Lower lobe of right lung (tissue), 2 donors: ENCODE data around the gene FGF6. TPM values are rescaled to one million over a fixed set of nuclear protein-coding genes. Genes with fewer than 3 reads are reported as not detected.

Source experiments
- ATAC-seq, 2 donors: fragments of 200-7000 bp; cut with Tn5 transposase; one replicate each; pipeline ENCODE4 v1.9.1; 2020 to 2022; ENCODE audit warnings: mild to moderate bottlenecking in 2 of 2, moderate library complexity in 2 of 2
- DNase-seq: peaks from one replicate; pipeline ENCODE4 v3.0.0-alpha.2; 2020
- H3K27ac ChIP-seq: fragments of 200-600 bp; one replicate; pipeline ENCODE4 v1.8.0; 2022
- H3K27me3 ChIP-seq: fragments of 200-600 bp; one replicate; pipeline ENCODE4 v1.8.0; 2022; ENCODE audit warnings: low read depth
- H3K36me3 ChIP-seq: fragments of 200-600 bp; one replicate; pipeline ENCODE4 v1.8.0; 2022; ENCODE audit warnings: mild to moderate bottlenecking
- H3K4me1 ChIP-seq: fragments of 200-600 bp; one replicate; pipeline ENCODE4 v1.8.0; 2022
- H3K4me3 ChIP-seq: fragments of 200-600 bp; one replicate; pipeline ENCODE4 v1.8.0; 2022; ENCODE audit warnings: mild to moderate bottlenecking
- H3K9me3 ChIP-seq: fragments of 200-600 bp; one replicate; pipeline ENCODE4 v1.8.0; 2022
- intact Hi-C: fragments of 100-400 bp; cut with DNase I; formaldehyde crosslinking; loops from one replicate; pipeline ENCODE4 v1.11.0; 2022
- total RNA-seq: library from RNA; stranded (reverse); fragmentation: NEBNext Ultra II Directional; extraction: Animal tissue kit (Norgen Biotek cat#: 25700); gene quantifications from one replicate; pipeline ENCODE4 v1.2.1, GENCODE V29; 2021
- TF ChIP-seq, protein P1 (sequence below): fragments of 200-600 bp; IDR thresholded peaks from one replicate; pipeline ENCODE4 v1.8.0; 2022; ENCODE audit warnings: antibody characterized with exemption, mild to moderate bottlenecking
- donor health status: DM: no; HTN: yes; CAD: no; lungs with severe emphysema.

Gene FGF6
- total RNA-seq, 1 donor from 2014 or later, result not detected

- Histone ChIP-seq H3K27ac (no peak overlapping the region), H3K27me3 (no peaks in the 10 kb centered on the region), H3K36me3 (no peaks in the 10 kb centered on the region), H3K4me3 (no peak overlapping the region), H3K4me1 (no peaks in the 10 kb centered on the region), H3K9me3 (no peaks in the 10 kb centered on the region)
- ATAC-seq (no peak), DNase-seq (no peak)
- intact Hi-C loops, result no loop called here
- TF ChIP-seq, protein P1, sequence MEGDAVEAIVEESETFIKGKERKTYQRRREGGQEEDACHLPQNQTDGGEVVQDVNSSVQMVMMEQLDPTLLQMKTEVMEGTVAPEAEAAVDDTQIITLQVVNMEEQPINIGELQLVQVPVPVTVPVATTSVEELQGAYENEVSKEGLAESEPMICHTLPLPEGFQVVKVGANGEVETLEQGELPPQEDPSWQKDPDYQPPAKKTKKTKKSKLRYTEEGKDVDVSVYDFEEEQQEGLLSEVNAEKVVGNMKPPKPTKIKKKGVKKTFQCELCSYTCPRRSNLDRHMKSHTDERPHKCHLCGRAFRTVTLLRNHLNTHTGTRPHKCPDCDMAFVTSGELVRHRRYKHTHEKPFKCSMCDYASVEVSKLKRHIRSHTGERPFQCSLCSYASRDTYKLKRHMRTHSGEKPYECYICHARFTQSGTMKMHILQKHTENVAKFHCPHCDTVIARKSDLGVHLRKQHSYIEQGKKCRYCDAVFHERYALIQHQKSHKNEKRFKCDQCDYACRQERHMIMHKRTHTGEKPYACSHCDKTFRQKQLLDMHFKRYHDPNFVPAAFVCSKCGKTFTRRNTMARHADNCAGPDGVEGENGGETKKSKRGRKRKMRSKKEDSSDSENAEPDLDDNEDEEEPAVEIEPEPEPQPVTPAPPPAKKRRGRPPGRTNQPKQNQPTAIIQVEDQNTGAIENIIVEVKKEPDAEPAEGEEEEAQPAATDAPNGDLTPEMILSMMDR, result no peak
These were observed 22.0 kb downstream of the FGF6 start for GRCh38 chr12:4423528-4424195.

DNA sequence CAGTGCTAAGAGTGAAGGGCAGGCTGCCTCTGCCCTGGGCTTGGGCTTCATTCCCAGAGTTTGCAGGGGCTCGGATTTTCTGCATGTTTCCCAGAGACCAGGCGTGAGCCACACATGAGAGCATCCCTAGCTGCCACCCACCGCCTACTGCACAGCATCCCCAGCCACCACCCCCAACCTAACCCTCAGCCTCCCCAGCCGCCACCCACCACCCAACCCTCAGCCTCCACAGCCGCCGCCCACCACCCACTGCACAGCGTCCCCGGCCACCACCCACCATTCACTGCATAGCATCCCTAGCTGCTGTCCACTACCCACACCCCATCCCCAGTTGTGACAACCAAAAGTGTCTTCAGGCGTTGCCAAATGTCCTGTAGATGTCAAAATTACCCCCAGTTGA lies 22.6 kb downstream of the FGF6 start:
- Histone ChIP-seq H3K36me3 (no peaks in the 10 kb centered on the region), H3K27me3 (peaks cover 4% of the 10 kb centered on the region), H3K4me1 (no peaks in the 10 kb centered on the region), H3K4me3 (no peak overlapping the region), H3K27ac (no peak overlapping the region), H3K9me3 (no peaks in the 10 kb centered on the region)
- intact Hi-C loops, result no loop called here
- ATAC-seq (peak in 1 of 2 donors; percentile 29), DNase-seq (no peak)
- TF ChIP-seq, protein P1, result no peak

DNA sequence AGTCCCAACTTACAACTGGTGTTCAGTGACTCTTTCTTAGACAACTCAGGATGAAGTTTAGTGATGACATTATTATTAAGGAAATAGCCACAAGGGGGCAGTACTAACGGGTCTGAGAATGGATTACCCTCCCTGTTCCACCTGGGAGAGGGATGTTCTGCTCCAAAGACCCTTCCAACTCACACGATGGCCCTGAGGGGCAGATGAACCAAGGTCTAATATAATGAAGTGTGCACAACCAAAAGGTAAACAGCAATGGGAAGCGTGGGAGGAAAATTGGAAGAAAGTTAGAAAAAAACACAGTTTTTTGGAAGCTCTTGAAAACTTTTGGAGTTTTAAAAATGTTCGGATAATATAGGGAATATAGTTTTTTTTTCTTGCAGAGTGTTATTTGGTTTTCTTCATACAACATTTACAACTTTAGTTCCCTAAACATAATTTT lies 24.0 kb downstream of the FGF6 start:
- Histone ChIP-seq H3K9me3 (no peaks in the 10 kb centered on the region), H3K27ac (no peak overlapping the region), H3K36me3 (no peaks in the 10 kb centered on the region), H3K27me3 (peaks cover 18% of the 10 kb centered on the region), H3K4me3 (no peak overlapping the region), H3K4me1 (no peaks in the 10 kb centered on the region)
- TF ChIP-seq, protein P1, result peak; percentile 59
- ATAC-seq (peak in 1 of 2 donors; percentile 47), DNase-seq (no peak)
- intact Hi-C loops, result no loop called here

DNA sequence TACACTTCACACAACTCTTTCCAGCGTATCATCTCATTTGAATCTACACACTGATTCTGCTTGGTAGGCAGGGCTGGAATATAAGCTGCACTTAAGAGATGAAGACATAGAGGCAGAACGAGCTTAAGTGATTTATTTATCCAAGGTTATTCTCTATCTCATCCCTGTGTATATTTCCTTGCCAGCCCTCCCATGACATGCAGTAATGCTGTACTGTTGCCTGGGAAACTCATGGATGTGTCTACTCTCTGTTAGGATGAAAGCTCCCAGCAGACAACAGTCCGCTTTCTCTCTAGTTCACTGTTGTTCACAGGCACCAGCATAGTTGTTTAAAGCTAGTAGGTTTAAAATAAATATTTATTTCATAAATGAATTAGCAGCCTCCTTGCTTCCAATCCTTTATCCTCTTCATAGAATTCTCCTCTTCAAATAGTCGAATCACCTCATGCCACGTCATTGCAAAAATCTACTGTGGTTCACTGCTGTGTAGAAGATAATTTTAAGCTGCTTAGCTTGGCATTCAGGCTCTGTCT lies 25.4 kb downstream of the FGF6 start:
- TF ChIP-seq, protein P1, result no peak
- Histone ChIP-seq H3K4me3 (no peak overlapping the region), H3K27me3 (peaks cover 18% of the 10 kb centered on the region), H3K27ac (no peak overlapping the region), H3K4me1 (no peaks in the 10 kb centered on the region), H3K9me3 (no peaks in the 10 kb centered on the region), H3K36me3 (no peaks in the 10 kb centered on the region)
- intact Hi-C loops, result no loop called here
- DNase-seq, result no peak
- no peak for ATAC-seq

DNA sequence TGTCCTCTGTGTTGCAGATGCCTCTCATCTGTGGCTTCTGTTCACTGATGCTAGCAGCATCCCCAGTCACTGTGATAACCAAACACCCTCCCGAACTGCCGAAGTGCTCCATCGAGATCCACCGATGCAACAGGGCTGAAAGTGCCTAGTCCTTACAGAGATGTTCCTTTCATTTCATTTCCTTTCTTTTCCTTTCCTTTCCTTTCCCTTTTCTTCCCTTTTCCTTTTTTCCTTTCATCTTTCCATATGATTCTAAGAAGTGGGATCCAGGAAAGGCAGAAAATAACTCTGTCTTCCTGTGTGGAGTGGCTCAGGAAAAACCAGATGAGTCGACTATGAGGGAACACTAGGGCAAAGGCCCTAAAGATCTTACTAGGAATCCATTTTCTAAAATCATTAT lies 26.7 kb downstream of the FGF6 start:
- H3K27me3 ChIP-seq, result peaks cover 18% of the 10 kb centered on the region
- DNase-seq, result no peak
- no peaks in the 10 kb centered on the region for H3K4me1 ChIP-seq
- intact Hi-C loops, result no loop called here
- H3K36me3 ChIP-seq, result no peaks in the 10 kb centered on the region
- no peaks in the 10 kb centered on the region for H3K9me3 ChIP-seq
- ATAC-seq, result no peak
- no peak overlapping the region for H3K4me3 ChIP-seq
- TF ChIP-seq, protein P1, result no peak
- no peak overlapping the region for H3K27ac ChIP-seq
